HepG2 (cell line): Measurements from ENCODE around the gene FGF21. TPM values are rescaled to one million over a fixed set of nuclear protein-coding genes. Genes with fewer than 3 reads are reported as not detected.

Experiments
- GATAD2A ChIP-seq: IDR thresholded peaks from 2 replicates; pipeline ENCODE4 v1.6.1; 2016
- NFYC ChIP-seq: IDR thresholded peaks from 2 replicates; pipeline ENCODE4 v1.6.1; 2016; ENCODE audit warnings: missing genetic modification reagents, missing compliant biosample characterization
- PHF8 ChIP-seq: sonication (generic); formaldehyde crosslinking; IDR thresholded peaks from 2 replicates; pipeline ENCODE4 v1.5.0; 2020; ENCODE audit warnings: missing genetic modification reagents
- YEATS2 ChIP-seq: sonication (generic); formaldehyde crosslinking; IDR thresholded peaks from 2 replicates; pipeline ENCODE4 v1.4.0; 2020; ENCODE audit warnings: missing genetic modification reagents, borderline replicate concordance
- ZBTB20 ChIP-seq: sonication (generic); formaldehyde crosslinking; IDR thresholded peaks from 2 replicates; pipeline ENCODE4 v1.8.1; 2023; ENCODE audit warnings: missing genetic modification reagents, low read depth, mild to moderate bottlenecking, borderline replicate concordance
- polyA plus RNA-seq, 8 experiments: library from polyadenylated mRNA; depleted of rRNA in 3 of 8; stranded (reverse) in 7 of 8; unstranded in 1 of 8; fragments of >200 nt; fragmentation: Illumina TruSeq in 4 of 8; extraction: Trizol in 4 of 8; gene quantifications; 2 replicates each; pipeline versions ENCODE4 v1.2.1 to v1.2.3, GENCODE V29; 2011 to 2016; ENCODE audit warnings: low read depth in 4 of 8, missing spikeins in 1 of 8, mixed read lengths in 1 of 8; ENCODE audit not compliant: insufficient read depth in 1 of 8
- total RNA-seq, 5 experiments: library from RNA; depleted of rRNA; stranded (reverse); fragments of >200 nt; fragmentation: Illumina TruSeq; extraction: Trizol; gene quantifications; 2 replicates each; pipeline ENCODE4 v1.2.3, GENCODE V29; 2016; ENCODE audit warnings: low read depth in 1 of 5
- TF ChIP-seq, protein P1 (sequence below): IDR thresholded peaks from 2 replicates; pipeline ENCODE4 v1.6.1; 2016; ENCODE audit warnings: mild to moderate bottlenecking
- TF ChIP-seq, protein P2 (sequence below): IDR thresholded peaks from 2 replicates; pipeline ENCODE4 v1.4.0; 2020; ENCODE audit warnings: mild to moderate bottlenecking, missing genetic modification reagents

The FGF21 gene
- total and polyA plus RNA-seq, 2 of the 13 experiments (the other 11 are each of a cell fraction or from before 2014, with no cell fraction given): 0.17 TPM; not detected in 1

- no peak for TF ChIP-seq PHF8 (CRISPR knock-in tag)
- TF ChIP-seq, protein P1, sequence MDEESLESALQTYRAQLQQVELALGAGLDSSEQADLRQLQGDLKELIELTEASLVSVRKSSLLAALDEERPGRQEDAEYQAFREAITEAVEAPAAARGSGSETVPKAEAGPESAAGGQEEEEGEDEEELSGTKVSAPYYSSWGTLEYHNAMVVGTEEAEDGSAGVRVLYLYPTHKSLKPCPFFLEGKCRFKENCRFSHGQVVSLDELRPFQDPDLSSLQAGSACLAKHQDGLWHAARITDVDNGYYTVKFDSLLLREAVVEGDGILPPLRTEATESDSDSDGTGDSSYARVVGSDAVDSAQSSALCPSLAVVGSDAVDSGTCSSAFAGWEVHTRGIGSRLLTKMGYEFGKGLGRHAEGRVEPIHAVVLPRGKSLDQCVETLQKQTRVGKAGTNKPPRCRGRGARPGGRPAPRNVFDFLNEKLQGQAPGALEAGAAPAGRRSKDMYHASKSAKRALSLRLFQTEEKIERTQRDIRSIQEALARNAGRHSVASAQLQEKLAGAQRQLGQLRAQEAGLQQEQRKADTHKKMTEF (CRISPR knock-in tag): 0 out of 2 replicates have a peak, but pooled peaks have one; percentile 28
- no peak for TF ChIP-seq YEATS2 (CRISPR knock-in tag)
- TF ChIP-seq ZBTB20 (CRISPR knock-in tag): no peak
- TF ChIP-seq GATAD2A (CRISPR knock-in tag): peak; percentile 74
- TF ChIP-seq NFYC (CRISPR knock-in tag): no peak
- TF ChIP-seq, protein P2, sequence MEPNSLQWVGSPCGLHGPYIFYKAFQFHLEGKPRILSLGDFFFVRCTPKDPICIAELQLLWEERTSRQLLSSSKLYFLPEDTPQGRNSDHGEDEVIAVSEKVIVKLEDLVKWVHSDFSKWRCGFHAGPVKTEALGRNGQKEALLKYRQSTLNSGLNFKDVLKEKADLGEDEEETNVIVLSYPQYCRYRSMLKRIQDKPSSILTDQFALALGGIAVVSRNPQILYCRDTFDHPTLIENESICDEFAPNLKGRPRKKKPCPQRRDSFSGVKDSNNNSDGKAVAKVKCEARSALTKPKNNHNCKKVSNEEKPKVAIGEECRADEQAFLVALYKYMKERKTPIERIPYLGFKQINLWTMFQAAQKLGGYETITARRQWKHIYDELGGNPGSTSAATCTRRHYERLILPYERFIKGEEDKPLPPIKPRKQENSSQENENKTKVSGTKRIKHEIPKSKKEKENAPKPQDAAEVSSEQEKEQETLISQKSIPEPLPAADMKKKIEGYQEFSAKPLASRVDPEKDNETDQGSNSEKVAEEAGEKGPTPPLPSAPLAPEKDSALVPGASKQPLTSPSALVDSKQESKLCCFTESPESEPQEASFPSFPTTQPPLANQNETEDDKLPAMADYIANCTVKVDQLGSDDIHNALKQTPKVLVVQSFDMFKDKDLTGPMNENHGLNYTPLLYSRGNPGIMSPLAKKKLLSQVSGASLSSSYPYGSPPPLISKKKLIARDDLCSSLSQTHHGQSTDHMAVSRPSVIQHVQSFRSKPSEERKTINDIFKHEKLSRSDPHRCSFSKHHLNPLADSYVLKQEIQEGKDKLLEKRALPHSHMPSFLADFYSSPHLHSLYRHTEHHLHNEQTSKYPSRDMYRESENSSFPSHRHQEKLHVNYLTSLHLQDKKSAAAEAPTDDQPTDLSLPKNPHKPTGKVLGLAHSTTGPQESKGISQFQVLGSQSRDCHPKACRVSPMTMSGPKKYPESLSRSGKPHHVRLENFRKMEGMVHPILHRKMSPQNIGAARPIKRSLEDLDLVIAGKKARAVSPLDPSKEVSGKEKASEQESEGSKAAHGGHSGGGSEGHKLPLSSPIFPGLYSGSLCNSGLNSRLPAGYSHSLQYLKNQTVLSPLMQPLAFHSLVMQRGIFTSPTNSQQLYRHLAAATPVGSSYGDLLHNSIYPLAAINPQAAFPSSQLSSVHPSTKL (CRISPR knock-in tag): peak; percentile 29; the same call in 1 of the 2 replicates
These were observed 13.8 kb downstream of the FGF21 start (continued) for GRCh38 chr19:48768994-48769713.
